ENCODE results near the gene C1orf105.

C1orf105 gene

DNA sequence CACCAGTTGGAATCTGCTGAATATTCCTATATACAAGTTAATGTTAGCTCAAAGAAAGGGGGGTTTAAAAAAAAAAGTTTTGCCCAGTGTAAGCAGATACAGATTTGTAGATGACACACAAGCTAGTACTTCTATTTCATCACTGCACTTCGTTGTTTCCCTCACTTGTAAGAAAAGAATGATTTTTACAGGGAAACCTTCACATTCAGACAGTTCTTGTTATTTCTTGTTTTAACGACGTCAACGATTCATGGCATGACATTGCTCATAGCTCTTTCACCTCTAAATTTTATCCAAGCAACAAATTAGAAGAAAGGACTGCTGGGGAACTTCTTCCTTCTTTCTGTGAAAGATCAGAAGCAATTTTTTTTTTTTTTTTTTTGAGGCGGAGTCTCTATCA lies 25.7 kb upstream of the C1orf105 start (continued):
- TF ChIP-seq ZFP69B (tag by site-specific recombination; IDR thresholded peaks at IDR 0.05) (no peak), ZSCAN30 (tag by site-specific recombination; IDR thresholded peaks at IDR 0.05) (no peak), ZNF37A (tag by site-specific recombination; IDR thresholded peaks at IDR 0.05) (no peak)

DNA sequence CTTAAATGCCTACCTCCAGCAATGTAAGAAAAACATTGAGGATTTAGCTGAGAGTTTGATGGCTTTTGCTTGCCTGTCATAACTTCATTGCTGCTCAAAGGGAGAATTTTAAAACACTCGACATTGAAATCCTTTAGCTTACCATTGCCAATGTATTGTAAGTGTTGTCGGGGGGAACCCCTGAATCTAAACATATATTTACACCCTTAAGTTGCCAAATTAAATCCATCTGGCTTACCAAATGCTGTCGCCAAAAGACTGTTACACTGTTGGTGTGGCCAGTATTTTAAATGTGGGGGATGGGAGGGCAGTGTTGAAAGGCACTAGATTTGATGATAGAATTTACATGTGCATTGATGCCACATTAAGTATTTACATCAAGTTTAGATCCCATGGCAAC lies 24.9 kb upstream of the C1orf105 start:
- ChIA-PET CTCF (interaction anchor here (0.7 to 1.6 kb wide), 3 partner anchors 229 to 393 kb away, joined by 3 to 4 read pairs (median 3); no protein-coding TSS in a partner anchor), POLR2A (no interaction called here)
- no peaks in the 10 kb centered on the region for H3K9me3 ChIP-seq (ENCODE audit: control insufficient read depth, insufficient read depth, low read depth, low read length)
- no peaks in the 10 kb centered on the region for H3K36me3 ChIP-seq (ENCODE audit: control insufficient read depth in 2 of 2, insufficient read depth in 1 of 2, low read length in 2 of 2)
- H3K4me1 ChIP-seq (ENCODE audit: control insufficient read depth, insufficient read depth, low read length): no peaks in the 10 kb centered on the region
- H3K4me3 ChIP-seq (ENCODE audit: low read depth, low read length): no peak overlapping the region
- TF ChIP-seq ZNF248 (tag by site-specific recombination; IDR thresholded peaks at IDR 0.05) (no peak), WT1 (tag by site-specific recombination; IDR thresholded peaks at IDR 0.05) (no peak), ZBTB20 (tag by site-specific recombination; IDR thresholded peaks at IDR 0.05) (no peak)
- H3K27ac ChIP-seq (ENCODE audit: extremely low read depth, low read depth, low read length): no peak overlapping the region

DNA sequence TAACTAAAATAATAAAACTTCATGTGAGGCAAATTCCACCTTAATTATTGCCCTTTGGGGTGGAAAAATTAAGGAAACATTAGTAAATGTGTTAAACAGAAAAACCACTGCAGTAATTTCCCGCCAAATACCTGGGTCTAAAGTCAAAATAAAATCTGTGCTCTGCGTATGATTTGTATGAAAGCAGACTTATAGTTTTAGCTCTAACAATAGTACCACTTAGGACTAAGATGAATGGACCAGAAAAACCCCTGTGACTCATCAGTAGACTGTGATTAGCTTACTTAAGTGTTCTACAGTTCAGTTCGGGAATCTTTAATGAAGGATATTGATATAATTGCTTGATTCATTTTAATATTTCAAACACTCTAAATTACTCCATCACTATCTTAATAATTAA lies 23.3 kb upstream of the C1orf105 start:
- no peaks in the 10 kb centered on the region for H3K36me3 ChIP-seq (ENCODE audit: control insufficient read depth in 2 of 2, insufficient read depth in 1 of 2, low read length in 2 of 2)
- no peak overlapping the region for H3K4me3 ChIP-seq (ENCODE audit: low read depth, low read length)
- no peaks in the 10 kb centered on the region for H3K9me3 ChIP-seq (ENCODE audit: control insufficient read depth, insufficient read depth, low read depth, low read length)
- POLR2A ChIA-PET: no interaction called here
- no peaks in the 10 kb centered on the region for H3K4me1 ChIP-seq (ENCODE audit: control insufficient read depth, insufficient read depth, low read length)
- CTCF ChIA-PET: interaction anchor here (0.6 to 1.5 kb wide), 3 partner anchors 46 to 395 kb away, joined by 3 to 4 read pairs (median 4); no protein-coding TSS in a partner anchor
- H3K27ac ChIP-seq (ENCODE audit: extremely low read depth, low read depth, low read length): no peak overlapping the region
- TF ChIP-seq PRDM1 (tag by site-specific recombination; IDR thresholded peaks at IDR 0.05) (no peak), GLI4 (tag by site-specific recombination; IDR thresholded peaks at IDR 0.05) (no peak), ZNF350 (tag by site-specific recombination; IDR thresholded peaks at IDR 0.05) (no peak), ZNF16 (tag by site-specific recombination; IDR thresholded peaks at IDR 0.05; ENCODE audit: low read depth) (no peak), ZNF274 (IDR thresholded peaks at IDR 0.05; ENCODE audit: low read length) (no peak), ZNF274 (tag by site-specific recombination; IDR thresholded peaks at IDR 0.05; ENCODE audit: borderline replicate concordance) (no peak), ZNF404 (tag by site-specific recombination; IDR thresholded peaks at IDR 0.05) (no peak), SETDB1 (IDR thresholded peaks at IDR 0.05; ENCODE audit: insufficient read length, low read length) (no peak), ZNF785 (tag by site-specific recombination; IDR thresholded peaks at IDR 0.05) (no peak)
- TF ChIP-seq, protein P1, sequence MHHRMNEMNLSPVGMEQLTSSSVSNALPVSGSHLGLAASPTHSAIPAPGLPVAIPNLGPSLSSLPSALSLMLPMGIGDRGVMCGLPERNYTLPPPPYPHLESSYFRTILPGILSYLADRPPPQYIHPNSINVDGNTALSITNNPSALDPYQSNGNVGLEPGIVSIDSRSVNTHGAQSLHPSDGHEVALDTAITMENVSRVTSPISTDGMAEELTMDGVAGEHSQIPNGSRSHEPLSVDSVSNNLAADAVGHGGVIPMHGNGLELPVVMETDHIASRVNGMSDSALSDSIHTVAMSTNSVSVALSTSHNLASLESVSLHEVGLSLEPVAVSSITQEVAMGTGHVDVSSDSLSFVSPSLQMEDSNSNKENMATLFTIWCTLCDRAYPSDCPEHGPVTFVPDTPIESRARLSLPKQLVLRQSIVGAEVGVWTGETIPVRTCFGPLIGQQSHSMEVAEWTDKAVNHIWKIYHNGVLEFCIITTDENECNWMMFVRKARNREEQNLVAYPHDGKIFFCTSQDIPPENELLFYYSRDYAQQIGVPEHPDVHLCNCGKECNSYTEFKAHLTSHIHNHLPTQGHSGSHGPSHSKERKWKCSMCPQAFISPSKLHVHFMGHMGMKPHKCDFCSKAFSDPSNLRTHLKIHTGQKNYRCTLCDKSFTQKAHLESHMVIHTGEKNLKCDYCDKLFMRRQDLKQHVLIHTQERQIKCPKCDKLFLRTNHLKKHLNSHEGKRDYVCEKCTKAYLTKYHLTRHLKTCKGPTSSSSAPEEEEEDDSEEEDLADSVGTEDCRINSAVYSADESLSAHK (tag by site-specific recombination; IDR thresholded peaks at IDR 0.05): no peak
- TF ChIP-seq, protein P2, sequence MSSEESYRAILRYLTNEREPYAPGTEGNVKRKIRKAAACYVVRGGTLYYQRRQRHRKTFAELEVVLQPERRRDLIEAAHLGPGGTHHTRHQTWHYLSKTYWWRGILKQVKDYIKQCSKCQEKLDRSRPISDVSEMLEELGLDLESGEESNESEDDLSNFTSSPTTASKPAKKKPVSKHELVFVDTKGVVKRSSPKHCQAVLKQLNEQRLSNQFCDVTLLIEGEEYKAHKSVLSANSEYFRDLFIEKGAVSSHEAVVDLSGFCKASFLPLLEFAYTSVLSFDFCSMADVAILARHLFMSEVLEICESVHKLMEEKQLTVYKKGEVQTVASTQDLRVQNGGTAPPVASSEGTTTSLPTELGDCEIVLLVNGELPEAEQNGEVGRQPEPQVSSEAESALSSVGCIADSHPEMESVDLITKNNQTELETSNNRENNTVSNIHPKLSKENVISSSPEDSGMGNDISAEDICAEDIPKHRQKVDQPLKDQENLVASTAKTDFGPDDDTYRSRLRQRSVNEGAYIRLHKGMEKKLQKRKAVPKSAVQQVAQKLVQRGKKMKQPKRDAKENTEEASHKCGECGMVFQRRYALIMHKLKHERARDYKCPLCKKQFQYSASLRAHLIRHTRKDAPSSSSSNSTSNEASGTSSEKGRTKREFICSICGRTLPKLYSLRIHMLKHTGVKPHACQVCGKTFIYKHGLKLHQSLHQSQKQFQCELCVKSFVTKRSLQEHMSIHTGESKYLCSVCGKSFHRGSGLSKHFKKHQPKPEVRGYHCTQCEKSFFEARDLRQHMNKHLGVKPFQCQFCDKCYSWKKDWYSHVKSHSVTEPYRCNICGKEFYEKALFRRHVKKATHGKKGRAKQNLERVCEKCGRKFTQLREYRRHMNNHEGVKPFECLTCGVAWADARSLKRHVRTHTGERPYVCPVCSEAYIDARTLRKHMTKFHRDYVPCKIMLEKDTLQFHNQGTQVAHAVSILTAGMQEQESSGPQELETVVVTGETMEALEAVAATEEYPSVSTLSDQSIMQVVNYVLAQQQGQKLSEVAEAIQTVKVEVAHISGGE (tag by site-specific recombination; conservative IDR thresholded peaks at IDR 0.05; ENCODE audit: low read depth): no peak

Data from HEK293 (cell line).